IPS-NIHi11 (cell line): ENCODE results near the gene DNAAF8.
"Not testable (repeated sequence)": the region's sequence is repeated elsewhere in the genome, so short reads cannot be mapped to it uniquely, and the experiment has no call there.

ENCODE experiments used
- DNase-seq: peaks from one replicate; pipeline ENCODE4 v3.0.0; 2012; ENCODE audit warnings: mixed read lengths, low spot score

The DNAAF8 gene

GRCh38 chr16:4723071-4723767 is 11.1 kb upstream of the DNAAF8 start:
- DNase-seq, result no peak

- no peak for DNase-seq
Observed at GRCh38 chr16:4724661-4725270, 9.6 kb upstream of the DNAAF8 start.

DNA sequence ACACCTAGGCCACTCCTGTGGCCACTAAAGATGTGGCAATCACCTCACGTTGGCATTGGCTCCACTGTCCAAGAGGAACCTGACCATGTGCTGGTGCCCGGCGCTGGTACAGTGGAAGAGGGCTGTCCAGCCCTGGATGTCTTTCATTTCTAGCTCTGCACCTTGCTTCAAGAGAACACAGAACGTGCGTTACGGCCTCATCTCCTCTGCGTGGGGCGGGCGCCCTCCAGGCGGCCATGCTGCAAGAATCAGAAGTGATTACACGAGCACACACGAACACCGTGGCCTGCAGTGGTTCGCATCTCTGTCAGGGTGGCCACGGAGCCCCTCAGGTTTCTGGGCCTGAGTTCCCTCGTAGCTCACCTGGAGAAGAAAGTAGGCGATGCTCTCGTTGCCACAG is 7.7 kb upstream of the DNAAF8 start:
- no peak for DNase-seq

DNA sequence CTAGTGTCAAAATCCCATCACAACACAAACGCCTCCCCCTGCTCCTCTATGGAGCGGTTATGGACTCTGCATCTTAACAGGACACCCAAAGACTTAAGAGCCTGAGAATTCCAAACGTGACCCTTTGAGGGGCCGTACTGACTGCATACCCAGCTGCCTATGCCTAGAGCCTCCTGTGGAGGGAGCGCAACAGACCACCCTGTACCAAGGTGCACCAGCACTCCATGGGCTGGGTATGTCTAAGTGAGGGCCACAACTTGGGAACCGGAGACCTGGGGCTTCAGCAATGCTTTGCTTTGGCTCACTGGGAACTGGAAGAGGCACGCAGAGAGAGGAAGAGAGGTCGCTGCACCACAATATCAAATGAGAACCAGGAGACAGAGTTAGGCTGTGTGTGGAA is 5.7 kb upstream of the DNAAF8 start:
- no peak for DNase-seq

DNA sequence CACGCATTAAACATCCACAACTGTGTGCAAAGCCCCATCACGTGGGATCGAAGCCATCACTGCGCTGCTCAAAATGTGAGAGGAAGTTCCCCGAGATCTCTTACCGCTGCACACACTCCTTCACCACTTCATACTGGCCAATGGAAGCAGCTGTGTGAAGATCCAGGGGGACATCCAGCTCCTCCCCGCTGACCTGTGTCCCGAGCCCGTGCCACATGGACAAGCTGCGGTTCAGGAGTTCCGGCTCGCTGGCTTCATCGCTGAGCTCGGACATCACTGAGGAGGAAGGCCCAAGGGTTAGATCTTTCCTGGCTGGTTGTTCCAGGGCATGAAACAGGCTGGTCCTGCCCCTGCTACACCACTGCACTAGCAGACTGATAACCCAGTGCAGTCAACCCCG is 4.5 kb upstream of the DNAAF8 start:
- no peak for DNase-seq

DNA sequence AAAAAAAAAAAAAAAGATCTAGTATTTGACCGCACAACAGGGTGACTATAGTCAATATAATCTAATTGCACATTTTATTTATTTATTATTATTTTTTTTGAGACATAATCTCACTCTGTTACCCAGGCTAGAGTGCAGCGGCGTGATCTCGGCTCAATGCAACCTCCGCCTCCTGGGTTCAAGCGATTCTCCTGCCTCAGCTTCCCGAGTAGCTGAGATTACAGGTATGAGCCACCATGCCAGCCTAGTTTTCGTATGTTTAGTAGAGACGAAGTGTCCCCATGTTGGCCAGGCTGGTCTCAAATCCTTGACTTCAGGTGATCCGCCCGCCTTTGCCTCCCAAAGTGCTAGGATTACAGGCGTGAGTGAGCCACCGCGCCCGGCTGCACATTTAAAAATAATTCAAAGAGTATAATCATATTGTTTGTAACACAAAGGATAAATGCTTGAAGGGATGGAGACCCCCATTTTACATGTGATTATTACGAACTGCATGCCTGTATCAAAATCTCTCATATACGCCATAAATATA is 1.1 kb upstream of the DNAAF8 start:
- no peak for DNase-seq

DNA sequence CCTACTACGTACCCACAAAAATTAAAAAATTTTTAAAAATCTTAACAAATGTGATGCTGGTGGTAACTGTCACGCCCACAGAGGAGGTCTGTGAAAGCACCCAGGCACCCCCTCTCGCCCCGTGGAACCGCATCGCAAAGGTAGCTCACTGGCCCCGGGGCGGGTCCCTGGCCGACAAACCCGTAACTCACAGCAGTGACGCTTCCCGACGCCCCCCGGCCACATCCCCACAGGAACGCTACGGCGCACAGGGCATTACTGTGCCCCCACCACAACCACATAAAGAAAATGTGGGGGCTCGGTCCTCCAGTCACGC is 632 bp upstream of the DNAAF8 start:
- no peak for DNase-seq

GRCh38 chr16:4734730-4735535 is 596 bp downstream of the DNAAF8 start:
- DNase-seq, result peak; percentile 94

- no peak for DNase-seq
Observed at GRCh38 chr16:4736546-4736945, 2.2 kb downstream of the DNAAF8 start.

GRCh38 chr16:4737545-4737944 is 3.2 kb downstream of the DNAAF8 start:
- no peak for DNase-seq

DNA sequence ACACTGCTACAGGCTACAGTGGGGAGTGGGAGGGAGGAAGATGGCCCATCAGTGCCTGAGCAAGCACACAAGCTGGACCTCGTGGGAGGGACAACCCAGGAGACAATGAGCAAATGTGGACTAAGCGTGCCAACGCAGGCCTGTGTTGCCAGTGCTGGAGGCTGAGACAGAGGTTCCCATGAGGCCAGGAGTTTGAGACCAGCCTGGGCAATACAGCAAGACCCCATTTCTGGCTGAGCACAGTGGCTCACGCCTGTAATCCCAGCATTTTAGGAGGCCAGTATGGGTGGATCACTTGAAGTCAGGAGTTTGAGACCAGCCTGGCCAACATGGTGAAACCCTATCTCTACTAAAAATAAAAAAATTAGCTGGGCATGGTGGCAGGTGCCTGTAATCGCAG is 4.0 kb downstream of the DNAAF8 start:
- not testable (repeated sequence) for DNase-seq

GRCh38 chr16:4743226-4743878 is 9.0 kb downstream of the DNAAF8 start:
- no peak for DNase-seq

- no peak for DNase-seq
Observed at GRCh38 chr16:4744555-4745273, 10.4 kb downstream of the DNAAF8 start.

GRCh38 chr16:4745274-4745569 is 10.9 kb downstream of the DNAAF8 start:
- DNase-seq, result peak; percentile 62

DNA sequence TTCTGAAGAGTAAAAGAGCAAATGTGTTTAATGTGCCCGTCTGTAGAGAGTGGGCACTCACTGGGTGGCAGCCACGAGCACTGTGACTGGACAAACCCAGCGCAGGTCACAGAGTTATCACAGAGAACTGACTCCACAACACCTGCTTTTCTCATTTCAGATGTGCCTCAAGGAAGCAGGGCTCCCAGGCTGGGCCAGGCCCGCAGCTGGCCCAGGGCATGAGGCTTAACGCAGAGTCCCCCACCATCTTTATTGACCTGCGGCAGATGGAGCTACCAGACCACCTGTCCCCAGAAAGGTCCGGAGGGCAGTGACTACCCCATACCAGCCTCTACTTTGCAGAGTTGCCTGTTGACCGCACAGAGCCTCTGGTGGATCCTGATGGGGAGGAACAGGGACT is 11.9 kb downstream of the DNAAF8 start:
- DNase-seq, result no peak

DNA sequence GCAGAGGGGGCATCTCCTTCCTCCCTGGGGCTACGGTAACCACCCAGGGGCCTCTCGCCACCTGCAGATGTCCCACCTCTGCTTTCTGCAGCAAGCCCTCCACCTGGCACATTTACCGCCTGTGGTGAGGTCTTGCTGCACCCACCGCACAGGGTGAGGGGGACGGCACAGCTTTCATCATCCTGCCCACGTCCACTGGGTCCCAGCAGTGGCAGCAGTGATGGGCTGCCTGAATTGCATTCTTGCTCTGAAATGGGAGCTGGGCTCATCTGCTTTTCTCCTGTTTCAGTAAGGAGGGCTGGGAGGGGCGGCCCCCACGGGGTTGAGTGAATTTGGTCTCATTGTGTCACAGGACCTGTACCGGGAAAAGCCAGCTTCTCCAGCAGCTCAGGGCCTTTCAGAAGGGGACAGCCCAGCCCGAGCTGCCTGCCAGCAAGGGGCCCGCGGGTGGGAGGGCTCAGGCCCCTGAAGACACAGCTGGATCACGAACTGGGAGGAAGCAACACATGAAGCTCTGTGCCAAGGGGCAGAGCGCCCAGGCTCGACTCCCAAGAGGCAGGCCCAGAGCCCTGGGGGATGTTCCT is 12.7 kb downstream of the DNAAF8 start:
- no peak for DNase-seq

DNA sequence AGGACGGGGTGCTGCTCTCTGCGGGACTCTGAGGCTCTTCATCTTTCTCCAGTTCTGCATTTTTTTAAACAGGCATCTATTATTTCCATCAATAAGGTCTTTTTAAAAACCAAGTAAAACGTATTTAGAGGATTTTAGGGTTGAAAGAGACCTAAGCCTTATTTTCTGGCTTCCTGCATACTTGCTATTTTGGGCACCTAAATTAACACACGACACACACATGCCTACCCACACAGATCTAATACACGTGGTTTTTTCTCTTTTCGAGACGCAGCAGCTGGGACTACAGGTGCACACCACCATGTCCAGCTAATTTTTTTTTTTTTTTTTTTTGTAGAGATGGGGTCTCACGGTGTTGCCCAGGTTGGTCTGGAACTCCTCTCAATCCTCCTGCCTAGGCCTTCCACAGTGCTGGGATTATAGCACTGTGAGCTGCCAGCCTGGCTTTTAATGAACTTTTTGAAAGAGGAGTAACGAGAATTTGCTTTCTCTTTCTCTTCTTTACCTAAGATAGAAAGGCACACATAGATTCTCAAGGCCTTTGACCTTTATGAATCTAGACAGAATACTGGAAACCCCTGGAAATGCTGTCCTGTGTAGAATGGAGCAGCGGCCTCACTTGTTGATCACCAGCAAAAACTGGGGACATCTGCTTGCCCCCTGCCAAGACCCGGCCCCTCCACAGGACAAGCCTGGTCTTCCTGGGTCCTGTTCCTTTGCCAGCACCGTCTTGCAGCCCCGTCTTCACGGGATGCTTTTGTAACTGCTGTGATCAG is 13.8 kb downstream of the DNAAF8 start:
- DNase-seq, result no peak

GRCh38 chr16:4748682-4749411 is 14.5 kb downstream of the DNAAF8 start:
- DNase-seq, result no peak

- no peak for DNase-seq
Observed at GRCh38 chr16:4749700-4750257, 15.4 kb downstream of the DNAAF8 start.

DNA sequence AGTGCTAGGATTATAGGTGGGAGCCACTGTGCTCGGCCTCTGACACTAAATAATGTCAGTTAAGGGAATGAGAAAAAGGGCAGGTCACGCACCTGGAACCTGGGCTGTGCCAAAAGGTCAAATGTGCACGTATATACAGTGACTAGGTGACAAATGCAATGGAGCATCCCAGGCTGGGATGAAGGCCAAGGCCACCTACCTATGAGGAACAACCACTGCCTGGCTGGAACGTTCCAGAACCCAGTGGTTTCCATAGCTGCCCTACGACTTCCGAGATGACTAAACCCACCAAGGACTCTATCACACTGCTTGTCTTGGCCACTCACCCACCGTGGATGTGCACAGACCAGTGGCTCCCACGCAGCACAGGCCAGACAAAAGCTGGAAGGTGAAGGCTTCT is 16.6 kb downstream of the DNAAF8 start:
- no peak for DNase-seq
